HG02798 (cell line): Measurements from ENCODE around the gene NECAB2.
"Not testable (repeated sequence)": the region's sequence is repeated elsewhere in the genome, so short reads cannot be mapped to it uniquely, and the experiment has no call there.

Experiments
- ATAC-seq: cut with Tn5 transposase; IDR thresholded peaks from one replicate; pipeline ENCODE4 v1.9.1; 2021; ENCODE audit warnings: mild to moderate bottlenecking; ENCODE audit not compliant: unreplicated experiment, poor library complexity

NECAB2 gene

DNA sequence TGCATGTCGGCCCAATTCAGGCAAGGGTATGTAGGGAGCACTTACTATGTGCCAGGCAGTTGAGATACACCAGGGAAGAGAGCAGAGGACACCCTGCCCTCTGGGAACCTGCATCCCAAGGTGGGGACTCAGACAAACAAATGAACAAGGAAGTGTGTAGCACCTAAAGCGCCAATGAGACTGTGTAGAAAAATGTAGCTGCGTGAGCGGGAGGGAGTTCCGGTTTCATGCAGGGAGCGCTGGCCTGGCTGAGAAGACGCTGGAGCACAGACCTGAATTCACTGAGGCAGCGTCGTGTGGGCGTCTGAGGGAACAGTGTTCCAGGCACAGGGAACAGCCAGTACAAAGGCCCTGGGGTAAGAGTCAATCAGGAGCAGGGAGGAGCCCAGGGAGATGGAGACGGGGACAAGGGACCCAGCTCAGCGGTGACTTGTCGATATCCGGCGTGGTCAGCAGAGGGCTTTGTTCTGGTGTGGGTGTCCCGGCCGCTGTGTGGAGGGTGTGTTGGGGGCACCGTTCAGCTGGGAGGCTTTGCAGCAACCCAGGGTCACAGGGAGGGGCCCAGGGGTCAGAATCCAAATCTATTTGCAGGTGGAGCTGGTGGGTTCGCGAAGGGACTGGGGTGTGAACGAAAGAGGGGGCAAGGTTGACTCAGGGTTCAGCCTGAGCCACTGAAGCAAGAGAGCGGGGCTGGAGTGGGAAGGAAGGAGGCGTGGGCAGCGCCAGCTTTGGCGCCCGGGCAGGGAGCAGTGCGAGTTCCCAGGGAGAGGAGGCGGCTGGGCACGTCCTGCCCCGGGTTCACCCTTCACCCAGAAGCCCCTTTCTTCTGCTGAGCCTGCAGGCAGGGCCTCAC is 32.8 kb upstream of the NECAB2 start:
- no peak for ATAC-seq

DNA sequence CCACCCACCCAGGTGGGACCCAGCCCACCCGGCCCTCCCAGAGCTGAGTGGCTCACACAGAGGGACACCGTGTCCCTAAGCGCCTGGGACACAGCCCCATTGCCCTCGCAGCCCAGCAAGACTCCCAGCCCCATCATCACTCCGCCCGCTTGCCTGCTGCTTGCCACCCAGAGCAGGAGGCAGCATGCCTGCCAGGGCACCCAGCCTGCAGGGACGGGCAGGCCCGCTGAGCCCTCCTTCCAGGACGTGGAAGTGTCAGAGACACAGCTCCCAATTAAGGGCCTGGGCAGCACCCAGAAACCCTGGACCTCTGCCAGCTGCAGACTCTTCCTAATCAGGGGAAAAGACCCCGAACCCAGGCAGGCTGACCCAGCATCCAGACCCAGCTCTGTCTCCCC is 32.2 kb upstream of the NECAB2 start:
- no peak for ATAC-seq

DNA sequence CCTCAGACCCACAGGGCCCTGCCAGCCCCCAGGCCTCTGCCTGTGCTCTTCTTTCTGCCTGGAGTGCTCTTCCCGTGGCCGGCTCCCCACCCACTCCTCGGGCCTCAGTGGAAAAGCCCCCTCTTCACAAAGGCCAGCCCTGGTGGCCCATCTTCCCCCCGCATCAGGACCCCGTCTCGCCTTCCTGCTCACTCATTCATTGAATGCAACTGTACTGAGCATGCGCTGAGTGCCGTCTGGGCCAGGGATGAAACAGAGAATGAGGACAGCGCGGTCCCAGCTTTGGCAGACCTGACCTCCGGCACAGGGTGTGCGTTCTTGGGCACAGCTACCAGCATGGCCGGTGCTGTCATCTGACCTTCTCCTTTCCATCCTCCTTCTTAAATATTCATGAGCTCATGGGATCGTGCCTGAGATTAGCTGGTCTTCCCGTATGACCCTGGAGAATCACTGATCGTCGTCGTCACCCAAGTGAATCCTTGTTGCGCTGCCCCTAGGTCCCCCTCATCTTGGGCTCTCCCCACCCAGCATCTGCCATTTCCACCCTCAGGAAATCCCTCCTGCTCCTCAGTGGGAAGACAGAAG is 31.4 kb upstream of the NECAB2 start:
- ATAC-seq = no peak

DNA sequence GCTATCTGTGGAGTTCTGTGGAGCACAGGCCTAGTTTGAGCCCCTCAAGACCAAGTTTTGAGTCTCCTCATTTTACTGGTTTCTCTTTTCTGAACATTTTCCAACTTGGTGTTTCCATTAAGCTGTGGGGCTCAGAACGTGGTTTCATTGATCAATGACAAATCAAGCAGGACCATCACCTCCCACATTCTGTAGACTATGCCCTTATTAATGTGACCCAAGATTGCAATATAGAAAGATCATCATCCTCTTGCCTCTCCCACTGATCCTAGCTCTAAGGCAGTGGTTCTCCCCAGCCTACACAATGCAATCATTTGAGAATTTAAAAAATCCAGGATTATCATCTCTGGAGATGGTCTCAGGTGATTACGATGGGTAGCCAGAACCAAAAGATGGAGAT is 30.8 kb upstream of the NECAB2 start:
- ATAC-seq = no peak

DNA sequence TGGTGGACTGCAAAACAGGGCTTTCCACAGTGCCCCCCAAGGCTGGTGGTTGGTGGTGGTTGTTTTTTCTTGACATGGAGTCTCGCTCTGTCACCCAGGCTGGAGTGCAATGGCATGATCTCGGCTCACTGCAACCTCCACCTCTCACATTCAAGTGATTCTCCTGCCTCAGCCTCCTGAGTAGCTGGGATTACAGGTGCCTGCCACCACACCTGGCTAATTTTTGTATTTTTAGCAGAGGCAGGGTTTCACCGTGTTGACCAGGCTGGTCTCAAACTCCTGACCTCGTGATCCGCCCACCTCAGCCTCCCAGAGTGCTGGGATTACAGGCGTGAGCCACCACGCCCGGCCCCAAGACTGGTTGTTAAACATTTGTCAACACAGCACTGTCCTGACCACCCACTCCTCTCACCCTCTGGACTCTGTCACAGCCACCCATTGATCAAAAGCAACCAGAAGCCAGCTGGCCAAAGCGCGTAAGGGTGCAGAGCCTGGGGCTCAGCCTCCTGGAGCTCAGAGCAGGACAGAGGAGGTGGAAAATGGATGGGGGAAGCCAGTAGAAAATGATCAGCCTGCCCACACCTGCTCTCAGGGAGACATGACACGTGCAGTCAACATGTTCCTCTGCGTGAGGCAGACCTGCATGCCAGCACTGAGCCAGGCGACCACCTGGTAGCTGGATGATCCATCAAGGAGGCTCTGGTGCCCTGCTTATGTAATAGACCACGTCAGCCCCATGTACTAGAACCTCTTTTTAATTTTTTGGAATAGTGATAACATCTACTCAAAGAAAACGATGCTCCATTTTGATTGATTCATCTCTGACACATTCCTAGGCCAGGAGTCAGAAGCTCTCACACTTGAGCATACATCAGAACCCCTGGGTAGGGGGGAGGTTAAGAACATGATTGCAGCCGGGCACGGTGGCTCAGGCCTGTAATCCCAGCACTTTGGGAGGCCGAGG is 29.8 kb upstream of the NECAB2 start:
- ATAC-seq = no peak

DNA sequence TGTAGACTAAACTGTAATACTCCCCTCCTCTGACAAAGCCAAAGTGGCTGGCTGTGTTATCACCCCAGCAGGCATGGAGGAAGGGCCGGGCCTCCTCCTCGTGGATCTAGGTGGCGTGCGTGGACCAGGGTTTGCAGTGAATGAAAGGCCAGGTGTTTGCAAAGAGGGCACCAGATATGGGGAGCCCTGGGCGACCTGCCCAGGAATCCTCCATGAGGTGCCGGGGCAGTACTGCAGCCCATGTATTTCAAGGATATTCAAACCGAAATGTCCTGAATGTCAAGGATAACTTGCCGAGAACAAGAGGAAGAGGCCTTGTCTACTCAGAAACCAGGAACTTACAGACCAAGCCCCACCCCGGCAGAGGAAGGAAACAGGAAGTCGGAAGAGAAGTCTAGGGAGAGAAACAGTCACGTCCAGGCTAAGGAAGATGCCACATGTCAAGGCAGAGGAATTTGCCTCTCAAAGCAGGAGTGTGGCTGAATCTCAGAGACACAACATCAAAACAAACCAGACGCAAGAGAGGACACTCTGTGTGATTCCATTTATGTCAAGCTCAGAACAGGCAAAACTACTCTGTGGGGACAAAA is 28.7 kb upstream of the NECAB2 start:
- ATAC-seq = no peak

DNA sequence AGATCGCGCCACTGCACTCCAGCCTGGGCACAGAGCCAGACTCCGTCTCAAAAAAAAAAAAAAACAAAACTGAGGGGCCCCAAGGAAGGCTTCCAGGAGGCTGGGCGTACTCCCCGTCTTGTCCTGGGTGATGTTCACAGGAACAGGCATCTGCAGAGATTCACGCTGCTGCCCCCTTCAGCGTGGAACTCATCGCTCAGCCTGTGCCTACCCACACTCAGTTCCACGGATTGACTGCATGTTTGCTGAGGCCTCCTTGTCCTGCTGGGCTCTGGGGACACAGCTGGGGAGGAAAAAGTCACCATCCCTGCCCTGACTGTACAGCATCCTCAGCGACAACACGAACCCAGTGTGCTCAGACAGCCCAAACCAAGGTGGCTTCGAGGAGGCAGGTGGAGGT is 27.9 kb upstream of the NECAB2 start:
- ATAC-seq = no peak

DNA sequence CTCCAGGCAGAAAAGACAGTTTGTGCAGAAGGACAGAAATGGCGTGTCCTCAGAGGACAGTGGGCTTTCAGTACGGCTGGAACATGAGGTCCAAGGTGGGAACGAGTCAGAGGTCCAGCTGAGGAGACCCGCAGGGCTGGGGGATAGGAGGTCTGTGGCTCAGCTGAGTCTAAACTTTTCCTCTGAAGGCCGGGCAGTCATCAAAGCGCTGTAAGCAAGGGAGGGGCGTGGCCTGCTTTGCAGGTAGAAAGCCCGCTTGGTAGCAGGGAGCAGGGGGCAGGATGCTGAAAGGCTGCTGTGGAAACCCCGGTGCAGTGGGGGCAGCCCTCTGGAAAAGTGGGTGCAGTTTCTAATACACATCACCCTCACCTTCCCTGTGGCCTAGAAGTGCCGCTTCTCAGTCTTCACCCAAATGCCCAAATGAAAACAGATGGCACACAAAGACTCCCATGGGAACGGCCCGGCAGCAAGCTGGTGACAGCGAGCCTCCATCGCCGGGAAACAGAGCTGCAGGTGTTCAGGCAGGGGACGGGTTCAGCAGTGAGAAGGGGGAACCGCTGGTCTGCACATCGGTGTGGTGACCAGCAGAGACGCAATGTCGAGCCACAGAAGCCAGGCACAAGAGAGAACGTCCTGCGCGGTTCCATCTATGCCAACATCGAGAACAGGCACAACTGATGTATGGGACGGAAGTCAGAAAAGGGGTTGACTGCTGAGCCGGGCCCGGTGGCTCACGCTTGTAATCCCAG is 27.2 kb upstream of the NECAB2 start:
- ATAC-seq = no peak

DNA sequence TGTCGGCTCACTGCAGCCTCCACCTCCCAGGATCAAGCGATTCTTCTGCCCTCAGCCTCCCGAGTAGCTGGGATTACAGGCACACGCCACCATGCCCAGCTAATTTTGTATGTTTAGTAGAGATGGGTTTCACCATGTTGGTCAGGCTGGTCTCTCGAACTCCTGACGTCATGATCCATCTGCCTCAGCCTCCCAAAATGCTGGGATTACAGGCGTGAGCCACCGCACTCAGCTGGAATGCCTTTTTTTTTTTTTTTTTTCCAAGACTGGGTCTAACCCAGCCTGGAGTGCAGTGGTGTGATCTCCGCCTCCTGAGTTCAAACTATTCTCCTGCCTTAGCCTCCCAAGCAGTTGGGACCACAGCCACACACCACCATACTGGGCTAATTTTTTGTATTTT is 26.5 kb upstream of the NECAB2 start:
- not testable (repeated sequence) for ATAC-seq

DNA sequence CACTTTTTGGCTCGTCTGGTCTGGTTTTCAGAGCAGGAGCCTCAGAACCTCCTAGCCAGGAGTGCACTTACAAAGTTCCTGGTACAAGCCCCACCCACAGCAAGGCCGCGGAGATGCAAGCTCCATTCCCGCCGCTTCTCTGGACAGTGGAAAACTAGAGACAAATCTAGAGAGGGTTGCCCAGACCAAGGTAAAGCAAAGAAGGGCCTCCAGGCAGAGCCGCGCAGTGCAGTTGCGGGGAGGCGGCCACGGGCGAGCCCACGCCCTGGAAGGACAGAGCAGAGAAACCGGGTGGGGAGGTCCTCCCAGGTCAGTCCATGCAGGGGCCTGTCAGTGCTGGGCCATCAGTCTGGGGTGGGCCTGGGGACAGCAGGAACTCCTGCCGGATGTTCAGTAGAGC is 26.0 kb upstream of the NECAB2 start:
- no peak for ATAC-seq

DNA sequence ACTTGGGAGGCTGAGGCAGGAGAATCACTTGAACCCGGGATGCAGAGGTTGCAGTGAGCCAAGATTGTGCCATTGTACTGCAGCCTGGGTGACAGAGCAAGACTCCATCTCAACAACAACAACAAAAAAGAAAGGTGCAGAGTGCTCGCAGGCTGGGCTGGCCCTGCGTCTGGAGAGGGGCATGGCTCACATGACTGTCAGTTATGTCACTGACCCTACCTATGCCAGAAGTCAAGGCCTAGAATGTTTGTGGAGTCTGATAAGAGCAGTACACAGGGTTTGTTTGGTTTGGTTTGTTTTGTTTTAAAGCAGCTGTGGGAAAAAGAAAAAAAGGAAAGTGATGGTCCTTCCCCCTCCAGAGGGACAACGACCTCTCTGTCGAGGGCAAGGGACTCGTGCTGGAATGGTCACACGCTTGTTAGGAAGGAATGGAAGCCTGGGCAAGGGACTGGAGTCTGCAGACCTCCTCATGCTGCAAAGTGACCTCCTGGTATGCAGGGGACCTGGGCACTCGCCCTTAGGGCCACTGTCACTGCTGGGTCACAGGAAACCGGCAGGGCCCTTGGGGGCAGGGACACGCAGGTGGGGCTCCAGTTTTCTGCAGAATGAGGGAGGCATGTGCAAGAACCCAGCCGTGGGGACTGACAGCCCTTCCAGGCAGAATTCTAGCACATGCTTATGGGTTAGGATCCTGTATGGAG is 25.1 kb upstream of the NECAB2 start:
- no peak for ATAC-seq

DNA sequence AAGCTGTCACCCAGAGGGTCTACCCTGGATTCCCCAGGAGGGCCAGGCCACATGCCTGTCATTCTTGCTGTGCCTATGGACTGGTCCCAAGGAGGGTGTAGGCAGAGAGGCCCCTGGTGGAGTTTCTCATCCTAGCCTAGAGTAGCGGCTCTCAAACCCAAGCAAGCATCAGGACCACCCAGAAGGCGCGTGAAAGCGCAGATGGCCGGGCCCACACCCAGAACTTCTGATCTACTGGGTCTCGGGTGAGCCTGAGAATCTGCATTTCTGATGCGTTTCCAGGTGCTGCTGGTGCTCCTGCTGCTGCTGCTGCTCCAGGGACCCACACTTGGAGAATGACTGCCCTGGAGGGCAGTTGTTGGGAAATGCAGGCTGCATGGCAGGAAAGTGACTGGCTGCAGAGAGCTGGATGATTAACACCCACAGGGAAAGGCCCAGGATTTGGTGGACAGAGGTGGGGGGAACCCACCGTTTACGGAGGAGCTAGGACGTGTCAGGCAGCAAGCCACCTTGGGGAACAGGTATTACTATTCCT is 24.5 kb upstream of the NECAB2 start:
- no peak for ATAC-seq

DNA sequence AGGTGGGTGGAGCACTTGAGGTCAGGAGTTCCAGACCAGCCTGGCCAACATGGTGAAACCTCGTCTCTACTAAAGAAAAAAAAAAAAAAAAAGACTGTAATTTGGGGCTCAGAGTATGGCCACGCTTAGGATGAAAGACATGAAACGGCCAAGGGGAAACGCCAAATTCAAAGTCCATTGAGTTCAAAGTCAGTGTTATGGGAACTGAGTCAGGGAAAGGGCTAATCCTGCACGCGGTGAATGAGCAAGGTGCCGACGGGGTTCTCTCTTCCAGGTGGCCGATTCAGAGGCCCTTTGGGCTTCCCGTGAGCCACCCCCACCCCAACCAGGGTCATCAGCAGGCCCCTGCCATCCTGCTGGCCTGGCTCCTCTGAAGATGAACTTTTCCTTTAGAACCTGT is 22.5 kb upstream of the NECAB2 start:
- no peak for ATAC-seq

DNA sequence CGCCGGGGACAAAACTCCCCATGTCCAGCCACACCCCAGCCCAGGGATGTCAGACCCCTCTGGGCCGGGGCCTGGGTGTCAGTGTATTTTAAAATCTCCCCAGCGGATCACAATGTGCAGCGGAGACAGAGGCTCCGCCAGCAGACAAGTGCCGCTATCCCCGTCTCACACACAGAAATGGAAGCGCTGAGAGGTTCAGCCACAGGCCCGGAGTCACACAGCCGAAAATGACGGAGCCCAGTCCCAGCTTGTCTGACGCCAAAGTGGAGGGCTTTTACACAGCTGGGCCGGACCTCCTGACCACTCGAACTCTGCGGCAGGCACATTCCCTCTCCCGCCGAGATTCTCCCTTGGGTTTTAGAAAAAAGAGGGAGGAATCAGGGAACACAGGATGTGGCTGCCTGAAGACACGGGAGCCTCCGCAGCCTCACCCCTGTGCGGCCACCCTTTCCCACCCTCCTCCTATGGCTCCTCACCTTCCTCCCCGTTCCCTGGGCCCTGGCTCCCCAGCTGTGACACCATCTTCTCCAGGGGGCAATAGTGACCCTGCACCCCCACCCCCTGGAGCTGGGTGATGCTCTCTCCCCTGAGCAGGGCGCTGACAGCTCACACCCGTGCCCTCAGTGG is 21.8 kb upstream of the NECAB2 start:
- no peak for ATAC-seq

DNA sequence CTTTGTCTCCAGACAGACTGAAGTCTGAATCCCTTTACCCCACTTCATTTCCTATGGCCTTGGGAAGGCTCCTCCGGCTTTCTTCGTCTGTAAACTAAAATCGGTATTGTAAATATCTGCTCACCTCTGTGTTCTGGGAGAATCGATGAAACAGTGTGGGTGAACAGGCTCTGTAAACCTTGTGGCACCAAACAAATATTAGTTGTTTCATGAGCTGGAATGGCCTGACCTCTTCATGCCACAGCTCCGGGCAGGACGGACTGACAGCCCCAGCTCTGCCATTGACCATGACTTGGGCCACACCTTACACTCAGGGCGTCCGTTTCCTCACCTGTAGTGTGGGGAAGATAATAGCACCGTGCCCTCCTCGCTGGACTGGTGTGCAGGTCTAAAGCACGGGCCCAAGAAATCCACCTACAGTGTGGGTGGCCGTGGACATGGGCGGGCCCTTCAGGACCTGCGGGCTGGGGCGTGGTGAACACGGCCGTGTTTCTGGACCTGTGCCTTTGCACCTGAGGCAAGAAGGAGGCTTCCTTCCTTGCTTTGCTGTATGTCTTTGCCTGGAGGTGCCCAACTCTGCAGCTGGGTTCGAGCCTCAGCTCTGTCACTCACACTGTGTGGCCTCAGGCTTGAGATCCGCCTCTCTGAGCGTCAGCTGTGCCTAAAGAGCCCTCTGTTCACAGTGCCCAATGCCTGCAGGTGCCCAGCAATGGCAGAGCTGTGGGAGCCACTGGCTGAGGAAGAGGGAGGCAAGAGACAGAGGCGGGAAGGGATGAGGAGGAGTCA is 21.1 kb upstream of the NECAB2 start:
- ATAC-seq = no peak

DNA sequence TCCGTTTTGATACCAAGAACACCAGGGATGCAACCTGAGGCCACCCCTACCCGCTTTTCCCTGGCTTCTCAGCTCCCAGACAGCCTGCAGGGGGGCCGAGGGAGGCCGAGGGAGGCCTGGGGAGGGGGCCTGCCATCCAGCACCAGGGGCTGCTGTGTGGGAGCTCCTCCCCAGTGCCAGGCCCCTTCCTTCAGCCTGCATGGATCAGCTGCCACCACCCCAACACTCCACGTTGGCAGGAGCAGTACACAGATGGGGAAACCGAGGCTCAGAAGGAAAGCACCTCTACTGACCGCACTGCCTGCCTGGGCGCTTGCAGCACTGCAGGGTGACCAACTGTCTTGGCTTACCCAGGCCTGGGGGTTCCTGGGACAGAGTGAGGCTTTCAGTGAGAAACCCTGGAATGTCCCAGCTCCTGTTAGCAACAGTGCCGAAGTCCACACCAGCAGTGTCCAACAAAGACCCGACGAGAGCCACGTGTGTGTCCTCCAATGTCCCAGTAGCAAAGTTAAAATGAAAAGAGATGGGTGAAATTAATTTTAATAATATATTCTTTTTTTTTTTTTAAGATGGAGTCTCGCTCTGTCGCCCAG is 20.3 kb upstream of the NECAB2 start:
- ATAC-seq = no peak

DNA sequence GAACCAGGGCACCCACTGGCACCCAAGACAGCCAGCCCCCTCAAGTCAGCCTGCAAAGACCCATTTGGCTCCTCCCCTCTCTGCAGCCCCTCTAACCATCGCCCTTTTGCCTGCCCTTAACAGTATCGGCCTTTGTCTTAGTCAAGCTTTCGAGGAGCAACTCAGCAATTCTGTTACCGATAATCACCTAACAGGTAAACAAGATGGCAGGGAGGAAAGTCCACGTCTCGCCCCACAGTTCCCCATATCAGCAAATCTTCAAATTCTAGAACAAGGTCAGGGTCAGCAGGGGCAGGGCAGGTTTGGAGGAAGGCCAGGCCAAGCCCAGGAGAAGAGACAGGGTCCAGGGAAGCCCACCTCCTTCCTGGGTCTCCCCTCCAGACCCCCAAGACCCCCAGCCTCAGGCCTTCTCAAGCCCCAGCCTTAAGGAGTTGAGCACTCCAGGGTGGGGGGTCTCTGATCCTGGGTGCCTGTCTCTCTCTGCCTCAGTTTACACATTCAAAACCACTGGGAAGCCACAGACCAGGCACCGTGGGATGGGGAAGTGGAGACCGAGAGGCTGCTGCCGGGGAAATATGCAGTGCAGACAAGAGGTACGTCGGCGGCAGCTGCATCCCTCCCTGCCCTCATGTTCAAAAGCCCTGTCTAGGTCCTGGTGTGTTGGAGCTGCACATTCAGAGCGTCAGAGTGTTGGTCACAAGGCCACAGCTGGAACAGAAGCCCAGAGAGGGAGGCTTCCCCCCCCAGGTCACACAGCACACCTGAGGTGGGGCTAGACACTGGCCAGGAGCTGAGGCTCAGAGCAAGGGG is 18.9 kb upstream of the NECAB2 start:
- no peak for ATAC-seq
